Neural crest cell (in vitro differentiated cells): ENCODE data around the gene SSTR1. TPM values are rescaled to one million over a fixed set of nuclear protein-coding genes. Genes with fewer than 3 reads are reported as not detected.

Experiments
- DNase-seq: peaks from one replicate; pipeline ENCODE4 v3.0.0; 2021; ENCODE audit warnings: low read depth, mixed read lengths, low spot score
- H3K27ac Mint-ChIP-seq: one replicate; pipeline ENCODE4 v1.8.0; 2021; ENCODE audit warnings: mild to moderate bottlenecking, mixed read lengths; ENCODE audit not compliant: unreplicated experiment
- H3K27me3 Mint-ChIP-seq: 2 replicates; pipeline ENCODE4 v1.8.0; 2021; ENCODE audit warnings: low read depth, mild to moderate bottlenecking, mixed read lengths
- H3K36me3 Mint-ChIP-seq: 2 replicates; pipeline ENCODE4 v1.8.0; 2021; ENCODE audit warnings: low read depth, mild to moderate bottlenecking, mixed read lengths
- H3K4me1 Mint-ChIP-seq: 2 replicates; pipeline ENCODE4 v1.8.0; 2021; ENCODE audit warnings: mixed read lengths
- H3K4me3 Mint-ChIP-seq: one replicate; pipeline ENCODE4 v1.8.0; 2021; ENCODE audit warnings: mild to moderate bottlenecking, mixed read lengths
- H3K9me3 Mint-ChIP-seq: 2 replicates; pipeline ENCODE4 v1.8.0; 2021; ENCODE audit warnings: mixed read lengths
- long read RNA-seq: library from polyadenylated mRNA; unstranded; transcript quantifications from one replicate; pipeline ENCODE4 v2.0.0, GENCODE V29; 2020
- total RNA-seq: library from RNA; stranded (reverse); gene quantifications from 2 replicates; pipeline ENCODE4 v1.2.1, GENCODE V29; 2021
- TF ChIP-seq, protein P1 (sequence below): fragments of 200-600 bp; sonication (generic); conservative IDR thresholded peaks from 2 replicates; pipeline ENCODE4 v1.5.0; 2021; ENCODE audit warnings: antibody characterized with exemption, mild to moderate bottlenecking

The SSTR1 gene, protein sequence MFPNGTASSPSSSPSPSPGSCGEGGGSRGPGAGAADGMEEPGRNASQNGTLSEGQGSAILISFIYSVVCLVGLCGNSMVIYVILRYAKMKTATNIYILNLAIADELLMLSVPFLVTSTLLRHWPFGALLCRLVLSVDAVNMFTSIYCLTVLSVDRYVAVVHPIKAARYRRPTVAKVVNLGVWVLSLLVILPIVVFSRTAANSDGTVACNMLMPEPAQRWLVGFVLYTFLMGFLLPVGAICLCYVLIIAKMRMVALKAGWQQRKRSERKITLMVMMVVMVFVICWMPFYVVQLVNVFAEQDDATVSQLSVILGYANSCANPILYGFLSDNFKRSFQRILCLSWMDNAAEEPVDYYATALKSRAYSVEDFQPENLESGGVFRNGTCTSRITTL
- total RNA-seq = not detected in 2 replicates
- long read RNA-seq = 0 reads

DNA sequence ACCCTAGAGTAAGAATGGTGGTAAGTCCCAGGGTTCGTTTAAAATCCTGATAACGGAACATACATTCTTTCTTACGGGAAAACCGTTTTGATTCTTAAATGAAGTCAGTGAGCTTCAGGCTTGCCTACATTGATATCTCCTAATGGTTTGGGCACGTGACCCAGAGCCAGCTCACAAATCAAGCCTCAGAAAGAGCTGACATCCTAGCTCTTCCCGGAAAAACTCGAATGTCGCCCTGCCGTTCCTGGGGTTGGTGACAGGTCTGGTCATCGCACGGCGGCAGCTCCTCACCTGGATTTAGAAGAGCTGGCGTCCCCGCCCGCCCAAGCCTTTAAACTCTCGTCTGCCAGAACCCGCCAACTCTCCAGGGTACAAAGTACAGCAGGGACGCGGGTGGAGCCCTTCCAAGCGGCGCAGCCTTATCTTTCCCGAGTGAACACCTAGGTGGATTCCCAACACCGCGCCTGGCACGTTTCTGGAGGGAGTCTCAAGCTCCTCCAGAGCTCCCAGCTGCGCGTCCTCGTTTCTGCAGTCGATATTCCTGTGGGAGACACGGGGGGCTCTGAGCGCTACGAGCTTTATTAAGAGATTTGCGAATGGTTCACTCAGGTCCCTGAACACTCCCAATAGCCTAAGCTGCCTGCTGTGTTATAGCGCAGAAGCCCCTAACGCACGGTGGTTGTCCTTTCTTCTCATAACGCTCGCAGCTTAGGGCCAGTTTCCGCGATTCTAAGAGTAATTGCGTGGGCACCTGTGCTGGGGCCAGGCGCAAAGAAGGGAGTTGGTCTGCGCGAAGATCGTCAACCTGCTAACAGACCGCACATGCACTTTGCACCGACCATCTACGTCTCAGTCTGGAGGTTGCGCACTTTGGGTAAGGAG, at the start of gene SSTR1:
TSS of gene SSTR1 (plus strand) at position 169 of the 882 bp plus-strand sequence. CDS start 1,486 bp downstream, outside the sequence.
- Mint-ChIP-seq H3K27me3 (peaks cover 91% of the 10 kb centered on the region), H3K27ac (no peak within 1 kb of the TSS), H3K36me3 (peaks cover 3% of the 10 kb centered on the region), H3K9me3 (peaks cover 2% of the 10 kb centered on the region), H3K4me3 (peak within 1 kb of the TSS; percentile 73), H3K4me1 (peaks cover 21% of the 10 kb centered on the region)
- DNase-seq = no peak
- TF ChIP-seq, protein P1, sequence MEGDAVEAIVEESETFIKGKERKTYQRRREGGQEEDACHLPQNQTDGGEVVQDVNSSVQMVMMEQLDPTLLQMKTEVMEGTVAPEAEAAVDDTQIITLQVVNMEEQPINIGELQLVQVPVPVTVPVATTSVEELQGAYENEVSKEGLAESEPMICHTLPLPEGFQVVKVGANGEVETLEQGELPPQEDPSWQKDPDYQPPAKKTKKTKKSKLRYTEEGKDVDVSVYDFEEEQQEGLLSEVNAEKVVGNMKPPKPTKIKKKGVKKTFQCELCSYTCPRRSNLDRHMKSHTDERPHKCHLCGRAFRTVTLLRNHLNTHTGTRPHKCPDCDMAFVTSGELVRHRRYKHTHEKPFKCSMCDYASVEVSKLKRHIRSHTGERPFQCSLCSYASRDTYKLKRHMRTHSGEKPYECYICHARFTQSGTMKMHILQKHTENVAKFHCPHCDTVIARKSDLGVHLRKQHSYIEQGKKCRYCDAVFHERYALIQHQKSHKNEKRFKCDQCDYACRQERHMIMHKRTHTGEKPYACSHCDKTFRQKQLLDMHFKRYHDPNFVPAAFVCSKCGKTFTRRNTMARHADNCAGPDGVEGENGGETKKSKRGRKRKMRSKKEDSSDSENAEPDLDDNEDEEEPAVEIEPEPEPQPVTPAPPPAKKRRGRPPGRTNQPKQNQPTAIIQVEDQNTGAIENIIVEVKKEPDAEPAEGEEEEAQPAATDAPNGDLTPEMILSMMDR = no peak

DNA sequence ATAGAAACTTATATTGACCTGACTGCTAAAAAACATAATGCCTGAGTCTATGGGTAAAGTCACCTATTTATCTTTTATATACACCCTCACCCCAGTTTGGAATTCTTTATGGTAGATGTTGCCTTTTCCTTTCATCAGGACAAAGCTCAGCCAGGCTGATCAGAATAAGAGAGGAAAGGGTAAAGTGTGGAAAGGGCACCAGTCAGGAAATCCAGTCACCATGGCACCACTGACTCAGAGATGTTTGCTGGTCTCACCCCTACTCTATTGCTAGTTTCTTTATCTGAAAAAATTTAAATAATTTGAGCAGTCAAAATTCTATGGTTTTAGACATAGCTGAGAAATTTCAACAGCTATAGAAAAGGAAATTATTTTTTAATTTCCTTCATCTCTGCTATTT, 49.2 kb upstream of the SSTR1 start:
- Mint-ChIP-seq H3K4me1 (no peaks in the 10 kb centered on the region), H3K9me3 (no peaks in the 10 kb centered on the region), H3K27me3 (peaks cover 2% of the 10 kb centered on the region), H3K36me3 (no peaks in the 10 kb centered on the region), H3K4me3 (no peak overlapping the region), H3K27ac (no peak overlapping the region)
- DNase-seq = no peak
- TF ChIP-seq, protein P1 = no peak

DNA sequence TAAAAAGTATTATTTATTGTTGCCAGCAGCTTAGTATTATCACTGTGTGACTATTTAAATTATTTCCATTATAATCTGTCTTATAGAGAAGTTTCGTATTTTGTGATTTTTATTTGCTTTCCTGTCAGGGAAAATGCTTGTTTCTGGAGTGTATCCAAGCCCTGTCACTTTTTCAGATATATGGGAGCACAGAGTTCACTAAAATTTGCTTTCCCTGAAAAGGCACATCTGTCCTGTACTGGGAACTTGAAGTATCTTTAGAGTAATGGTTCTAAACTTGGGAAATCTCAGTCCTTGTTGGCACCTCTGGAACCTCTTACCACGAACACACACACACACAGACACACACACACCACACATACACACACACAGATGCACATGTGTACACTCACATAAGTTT, 39.3 kb upstream of the SSTR1 start:
- no peak for DNase-seq
- H3K27me3 Mint-ChIP-seq = peaks cover 13% of the 10 kb centered on the region
- H3K4me3 Mint-ChIP-seq = no peak overlapping the region
- no peaks in the 10 kb centered on the region for H3K9me3 Mint-ChIP-seq
- no peak overlapping the region for H3K27ac Mint-ChIP-seq
- H3K4me1 Mint-ChIP-seq = no peaks in the 10 kb centered on the region
- no peaks in the 10 kb centered on the region for H3K36me3 Mint-ChIP-seq
- TF ChIP-seq, protein P1 = no peak

DNA sequence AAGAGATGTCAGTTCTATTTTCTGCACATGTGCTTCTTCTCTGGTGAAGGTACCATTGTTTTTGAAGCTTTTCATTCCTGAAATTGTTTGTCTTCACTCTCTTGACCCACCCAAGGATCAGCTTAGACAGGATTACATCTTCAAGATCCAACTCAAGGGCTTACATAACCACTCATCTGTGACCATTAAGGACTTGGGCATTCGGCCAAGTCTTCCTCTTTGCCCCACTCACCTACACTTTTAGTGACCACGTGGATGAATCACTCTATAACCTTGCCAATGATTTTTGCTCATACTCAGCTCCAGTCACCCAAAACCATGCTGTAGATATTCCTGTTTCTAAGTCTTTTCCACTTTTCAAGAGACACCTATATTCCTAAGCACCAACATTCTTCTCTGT, 36.5 kb upstream of the SSTR1 start:
- TF ChIP-seq, protein P1 = no peak
- no peaks in the 10 kb centered on the region for H3K36me3 Mint-ChIP-seq
- H3K9me3 Mint-ChIP-seq = peaks cover 4% of the 10 kb centered on the region
- H3K27ac Mint-ChIP-seq = no peak overlapping the region
- H3K27me3 Mint-ChIP-seq = peaks cover 13% of the 10 kb centered on the region
- H3K4me1 Mint-ChIP-seq = no peaks in the 10 kb centered on the region
- no peak for DNase-seq
- no peak overlapping the region for H3K4me3 Mint-ChIP-seq

DNA sequence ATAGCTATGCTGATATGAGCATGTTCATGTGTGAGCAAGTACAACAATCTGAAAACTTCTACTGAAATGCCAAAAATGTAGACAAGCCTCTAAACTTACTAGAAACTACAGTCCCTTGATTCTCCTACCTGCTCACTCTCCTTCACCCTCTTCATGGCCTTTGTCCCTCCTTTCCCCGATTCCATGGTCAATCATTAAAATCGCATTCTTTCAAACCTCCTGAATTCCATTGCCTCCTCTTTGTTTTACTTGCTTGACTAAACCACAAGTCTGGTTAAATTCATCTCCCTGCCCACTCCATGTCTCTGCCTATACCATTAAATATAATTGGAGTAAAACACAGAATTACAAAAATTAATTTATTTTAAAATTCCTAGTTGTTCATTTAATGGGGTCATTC, 33.0 kb upstream of the SSTR1 start:
- TF ChIP-seq, protein P1 = no peak
- peaks cover 13% of the 10 kb centered on the region for H3K27me3 Mint-ChIP-seq
- peaks cover 10% of the 10 kb centered on the region for H3K9me3 Mint-ChIP-seq
- H3K4me3 Mint-ChIP-seq = no peak overlapping the region
- no peak overlapping the region for H3K27ac Mint-ChIP-seq
- H3K4me1 Mint-ChIP-seq = no peaks in the 10 kb centered on the region
- DNase-seq = no peak
- no peaks in the 10 kb centered on the region for H3K36me3 Mint-ChIP-seq
